Esophagus (tissue), 2 donors: ENCODE measurements around the gene ATP8A1. TPM values are rescaled to one million over a fixed set of nuclear protein-coding genes. Genes with fewer than 3 reads are reported as not detected.

ENCODE experiments used
- H3K27ac ChIP-seq, 2 donors: one replicate each; pipeline ENCODE4 v1.5.1; 2013; ENCODE audit warnings: low read depth in 2 of 2, mild to moderate bottlenecking in 2 of 2, inconsistent platforms in 1 of 2, low read length in 1 of 2, moderate library complexity in 1 of 2
- H3K27me3 ChIP-seq, 2 donors: one replicate each; pipeline ENCODE4 v1.6.1; 2013; ENCODE audit warnings: low read length in 2 of 2, control low read depth in 1 of 2, mild to moderate bottlenecking in 1 of 2; ENCODE audit not compliant: insufficient read depth in 2 of 2, control insufficient read depth in 1 of 2
- H3K36me3 ChIP-seq, 2 donors: one replicate each; pipeline ENCODE4 v1.6.1; 2013; ENCODE audit warnings: low read length in 1 of 2; ENCODE audit not compliant: control insufficient read depth in 2 of 2, insufficient read depth in 2 of 2
- H3K4me1 ChIP-seq, 2 donors: one replicate each; pipeline ENCODE4 v1.6.1; 2013; ENCODE audit warnings: low read length in 1 of 2; ENCODE audit not compliant: control insufficient read depth in 2 of 2, insufficient read depth in 2 of 2
- H3K4me3 ChIP-seq, 2 donors: one replicate each; pipeline ENCODE4 v1.5.1; 2013; ENCODE audit warnings: low read length in 2 of 2, mild to moderate bottlenecking in 2 of 2, low read depth in 1 of 2, moderate library complexity in 1 of 2
- H3K9me3 ChIP-seq, 2 donors: one replicate each; pipeline ENCODE4 v1.6.1; 2013; ENCODE audit warnings: mild to moderate bottlenecking in 2 of 2, low read depth in 1 of 2, low read length in 1 of 2, moderate library complexity in 1 of 2; ENCODE audit not compliant: control insufficient read depth in 2 of 2, insufficient read depth in 1 of 2
- WGBS, 2 donors: extraction: QIAGEN DNeasy Blood & Tissue Kit; methylation state at CpG; one replicate each; pipeline ENCODE4 v1.1.7; 2013; 5-methylcytosine and 5-hydroxymethylcytosine counted together
- polyA plus RNA-seq, 2 donors: library from polyadenylated mRNA; stranded (reverse); fragments of 200-250 nt; gene quantifications; one replicate each; pipeline ENCODE4 v1.2.3, GENCODE V29; 2013
- donor health status: healthy with polysubstance abuse.
- donor health status: Bipolar disorder and iron deficiency.

Gene ATP8A1
- polyA plus RNA-seq, 2 donors: 1.2 to 2.5 TPM

DNA sequence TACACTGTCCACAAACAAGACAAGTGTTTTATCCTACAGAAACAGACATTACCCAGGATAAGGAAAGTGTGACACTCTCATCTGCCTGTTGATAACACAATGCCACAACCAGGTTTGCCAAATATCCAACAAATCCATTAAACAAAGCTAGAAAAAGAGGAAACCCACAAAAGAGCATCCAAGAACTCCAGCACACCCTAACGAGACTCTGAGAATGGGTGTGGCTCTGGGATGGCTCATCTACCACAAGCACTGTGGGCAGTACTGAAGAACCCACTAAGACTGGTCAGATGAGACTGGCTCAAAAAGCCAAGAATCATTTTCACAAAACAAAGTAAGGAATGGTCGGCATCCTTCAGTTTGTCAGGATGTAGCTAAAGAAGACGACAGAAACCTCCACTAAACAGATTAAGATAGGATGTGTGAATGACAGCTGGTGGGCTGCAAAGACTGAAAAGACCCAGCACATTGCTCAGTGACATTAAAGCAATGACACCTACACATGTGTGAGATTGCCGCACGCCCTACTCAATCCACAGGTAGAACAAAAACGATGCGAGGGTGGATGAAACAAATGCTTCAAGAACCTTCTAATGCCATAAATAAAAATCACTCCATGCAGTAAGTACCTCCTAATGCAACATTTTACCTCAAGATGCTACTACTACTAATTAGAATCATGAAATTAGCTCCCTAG lies 14.7 kb downstream of the ATP8A1 start:
- H3K9me3 ChIP-seq: no peaks in the 10 kb centered on the region
- H3K27ac ChIP-seq: no peak overlapping the region
- no peaks in the 10 kb centered on the region for H3K27me3 ChIP-seq
- WGBS, 2 donors: 77 to 79% methylated on average over 7 of the region's 7 CpGs
- H3K4me1 ChIP-seq: no peaks in the 10 kb centered on the region
- H3K36me3 ChIP-seq: no peaks in the 10 kb centered on the region
- no peak overlapping the region for H3K4me3 ChIP-seq

- Histone ChIP-seq H3K27ac (no peak overlapping the region), H3K9me3 (no peaks in the 10 kb centered on the region), H3K4me1 (peaks cover 0 to 2% of the 10 kb centered on the region in 2 donors), H3K27me3 (no peaks in the 10 kb centered on the region), H3K36me3 (no peaks in the 10 kb centered on the region), H3K4me3 (no peak overlapping the region)
- 27 to 43% methylated on average over 1 of the region's 1 CpG for WGBS, 2 donors
These were observed 15.2 kb downstream of the ATP8A1 start for GRCh38 chr4:42641656-42642055.

- Histone ChIP-seq H3K9me3 (no peaks in the 10 kb centered on the region), H3K27ac (no peak overlapping the region), H3K27me3 (no peaks in the 10 kb centered on the region), H3K4me3 (no peak overlapping the region), H3K36me3 (no peaks in the 10 kb centered on the region), H3K4me1 (peaks cover 0 to 2% of the 10 kb centered on the region in 2 donors)
These were observed 15.7 kb downstream of the ATP8A1 start for GRCh38 chr4:42641161-42641560.

- H3K27ac ChIP-seq: no peak overlapping the region
- WGBS, 2 donors: 63 to 89% methylated on average over 3 of the region's 3 CpGs
These were observed 16.3 kb downstream of the ATP8A1 start for GRCh38 chr4:42640613-42641012.

GRCh38 chr4:42638993-42639392 lies 17.9 kb downstream of the ATP8A1 start:
- Histone ChIP-seq H3K9me3 (no peaks in the 10 kb centered on the region), H3K36me3 (no peaks in the 10 kb centered on the region), H3K4me3 (no peak overlapping the region), H3K27me3 (no peaks in the 10 kb centered on the region), H3K4me1 (peaks cover 0 to 2% of the 10 kb centered on the region in 2 donors), H3K27ac (no peak overlapping the region)
- 56% methylated on average over 3 of the region's 3 CpGs for WGBS, 2 donors

More at GRCh38 chr4:42640613-42641012, 16.3 kb downstream of the ATP8A1 start:
- Histone ChIP-seq H3K4me1 (peaks cover 0 to 2% of the 10 kb centered on the region in 2 donors), H3K9me3 (no peaks in the 10 kb centered on the region), H3K4me3 (no peak overlapping the region), H3K36me3 (no peaks in the 10 kb centered on the region), H3K27me3 (no peaks in the 10 kb centered on the region)

DNA sequence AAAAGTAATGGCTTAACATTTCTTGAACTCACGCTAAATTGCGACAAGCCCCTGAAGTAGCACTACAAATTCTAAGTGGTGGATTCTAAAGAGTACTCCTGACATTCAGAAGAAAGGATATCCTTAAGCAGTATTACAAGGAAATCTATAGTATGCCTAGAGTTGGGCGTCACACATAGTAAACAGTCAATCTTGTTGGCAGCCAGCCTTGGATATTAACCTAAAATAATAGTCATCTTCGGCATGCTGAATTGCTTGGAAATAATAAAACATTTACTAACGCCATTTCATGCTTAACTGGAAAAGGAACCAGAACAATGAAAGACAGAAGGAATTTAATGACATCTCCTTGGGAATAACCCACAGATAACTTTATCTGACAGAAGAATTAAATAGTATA lies 18.6 kb downstream of the ATP8A1 start:
- H3K4me3 ChIP-seq: no peak overlapping the region
- no peaks in the 10 kb centered on the region for H3K27me3 ChIP-seq
- H3K36me3 ChIP-seq: no peaks in the 10 kb centered on the region
- H3K9me3 ChIP-seq: no peaks in the 10 kb centered on the region
- H3K27ac ChIP-seq: no peak overlapping the region
- WGBS, 2 donors: 53% methylated on average over 5 of the region's 5 CpGs
- peaks cover 0 to 2% of the 10 kb centered on the region in 2 donors for H3K4me1 ChIP-seq

DNA sequence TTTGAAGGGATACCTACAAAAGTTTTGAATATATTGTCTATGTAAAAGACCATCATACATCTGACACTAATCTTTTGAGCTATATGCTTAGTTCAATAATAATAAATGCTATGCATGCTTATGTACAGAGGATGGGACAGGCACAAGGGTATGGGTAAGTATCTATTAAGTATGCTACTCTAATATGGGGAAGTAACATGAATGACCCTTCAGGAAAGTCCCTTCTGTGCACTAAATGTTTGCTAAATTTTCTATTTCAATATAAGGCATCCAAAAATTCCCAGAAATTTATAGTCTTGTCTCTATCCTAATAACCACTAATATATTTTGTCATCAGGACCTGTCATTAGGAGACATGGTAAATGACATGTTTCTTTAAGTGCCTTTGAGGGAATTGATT lies 19.0 kb downstream of the ATP8A1 start:
- no peaks in the 10 kb centered on the region for H3K27me3 ChIP-seq
- H3K9me3 ChIP-seq: no peaks in the 10 kb centered on the region
- peaks cover 0 to 2% of the 10 kb centered on the region in 2 donors for H3K4me1 ChIP-seq
- no peaks in the 10 kb centered on the region for H3K36me3 ChIP-seq
- H3K4me3 ChIP-seq: no peak overlapping the region
- no peak overlapping the region for H3K27ac ChIP-seq

DNA sequence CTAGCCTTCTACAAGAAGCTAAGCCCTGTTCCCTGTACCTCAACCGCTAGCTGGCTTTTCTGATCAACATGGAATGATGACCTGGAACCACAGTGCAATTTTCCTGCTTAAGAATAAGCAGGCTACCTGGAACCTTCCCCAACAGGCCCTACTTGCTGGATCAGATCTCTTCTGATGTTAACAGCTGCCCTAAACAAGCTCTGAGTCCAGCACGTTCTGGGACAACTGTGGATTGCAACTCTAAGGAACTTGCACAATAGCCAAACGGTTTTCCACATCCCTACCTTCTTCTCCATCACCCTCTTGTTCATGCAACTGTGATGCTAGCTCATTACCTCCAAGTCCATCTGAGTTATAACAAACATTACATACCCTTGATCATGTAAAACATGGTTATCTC lies 19.8 kb downstream of the ATP8A1 start:
- Histone ChIP-seq H3K27ac (no peak overlapping the region), H3K9me3 (no peaks in the 10 kb centered on the region), H3K27me3 (no peaks in the 10 kb centered on the region), H3K36me3 (no peaks in the 10 kb centered on the region), H3K4me3 (no peak overlapping the region), H3K4me1 (peaks cover 0 to 2% of the 10 kb centered on the region in 2 donors)
- 82 to 88% methylated on average over 3 of the region's 3 CpGs for WGBS, 2 donors

GRCh38 chr4:42636645-42636949 lies 20.3 kb downstream of the ATP8A1 start:
- H3K36me3 ChIP-seq: no peaks in the 10 kb centered on the region
- H3K4me1 ChIP-seq: peaks cover 0 to 2% of the 10 kb centered on the region in 2 donors
- no peak overlapping the region for H3K4me3 ChIP-seq
- H3K27me3 ChIP-seq: no peaks in the 10 kb centered on the region
- H3K9me3 ChIP-seq: no peaks in the 10 kb centered on the region
- 81 to 86% methylated on average over 3 of the region's 3 CpGs for WGBS, 2 donors
- no peak overlapping the region for H3K27ac ChIP-seq

DNA sequence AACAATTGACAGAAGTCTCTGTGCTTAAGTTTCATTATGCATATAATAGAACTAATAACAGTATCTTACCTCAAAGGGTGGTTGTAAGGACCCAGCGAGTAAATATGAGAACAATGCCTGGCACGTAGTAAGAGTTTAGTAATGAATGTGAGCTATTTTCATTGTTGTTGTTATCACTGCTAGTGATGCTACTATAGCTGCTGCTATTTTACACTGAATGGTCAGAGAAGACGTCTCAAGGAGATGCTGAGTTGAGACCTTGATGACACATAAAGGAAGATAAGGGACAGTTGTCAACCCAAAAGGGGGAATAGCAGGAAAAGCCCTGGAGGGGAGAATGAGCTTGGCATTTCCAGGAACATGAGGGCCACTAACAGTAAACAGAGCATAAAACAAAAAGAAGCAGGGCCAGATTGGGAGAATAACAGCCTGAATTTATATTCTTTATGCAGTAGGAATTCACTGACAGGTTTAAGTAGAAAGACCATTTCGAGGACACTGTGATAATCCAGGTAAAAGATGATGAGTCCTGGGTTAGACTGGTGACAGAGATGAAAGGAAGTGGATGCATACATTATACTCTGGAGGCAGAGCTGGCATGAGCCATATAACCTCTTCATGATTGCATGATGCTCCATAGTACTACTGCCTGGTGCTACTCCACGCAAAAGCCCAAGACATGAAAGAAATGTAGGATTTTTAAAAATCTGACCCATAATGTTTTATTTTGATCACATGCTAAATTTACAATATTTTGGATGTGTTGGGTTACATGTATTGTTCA lies 23.1 kb downstream of the ATP8A1 start:
- Histone ChIP-seq H3K4me3 (no peak overlapping the region), H3K4me1 (peaks cover 0 to 2% of the 10 kb centered on the region in 2 donors), H3K27ac (no peak overlapping the region), H3K27me3 (no peaks in the 10 kb centered on the region), H3K36me3 (no peaks in the 10 kb centered on the region), H3K9me3 (no peaks in the 10 kb centered on the region)
- 72 to 78% methylated on average over 5 of the region's 5 CpGs for WGBS, 2 donors
